HepG2 (cell line): Measurements from ENCODE around the gene CHAF1B. TPM values are rescaled to one million over a fixed set of nuclear protein-coding genes. Genes with fewer than 3 reads are reported as not detected.

Experiments used
- DMAP1 ChIP-seq: IDR thresholded peaks from 2 replicates; pipeline ENCODE4 v1.6.1; 2016
- ZNF510 ChIP-seq: sonication (generic); formaldehyde crosslinking; IDR thresholded peaks from 2 replicates; pipeline ENCODE4 v1.4.0; 2020; ENCODE audit warnings: low read depth, mild to moderate bottlenecking, missing genetic modification reagents
- ZNF780A ChIP-seq: sonication (generic); formaldehyde crosslinking; IDR thresholded peaks from 2 replicates; pipeline ENCODE4 v1.8.0; 2022; ENCODE audit warnings: mild to moderate bottlenecking, missing genetic modification reagents, moderate library complexity
- polyA plus RNA-seq, 8 experiments: library from polyadenylated mRNA; depleted of rRNA in 3 of 8; stranded (reverse) in 7 of 8; unstranded in 1 of 8; fragments of >200 nt; fragmentation: Illumina TruSeq in 4 of 8; extraction: Trizol in 4 of 8; gene quantifications; 2 replicates each; pipeline versions ENCODE4 v1.2.1 to v1.2.3, GENCODE V29; 2011 to 2016; ENCODE audit warnings: low read depth in 4 of 8, missing spikeins in 1 of 8, mixed read lengths in 1 of 8; ENCODE audit not compliant: insufficient read depth in 1 of 8
- total RNA-seq, 5 experiments: library from RNA; depleted of rRNA; stranded (reverse); fragments of >200 nt; fragmentation: Illumina TruSeq; extraction: Trizol; gene quantifications; 2 replicates each; pipeline ENCODE4 v1.2.3, GENCODE V29; 2016; ENCODE audit warnings: low read depth in 1 of 5
- TF ChIP-seq, protein P1 (sequence below): IDR thresholded peaks from 2 replicates; pipeline ENCODE4 v1.6.1; 2016; ENCODE audit warnings: missing compliant biosample characterization, missing genetic modification reagents, borderline replicate concordance
- TF ChIP-seq, protein P2 (sequence below): sonication (generic); formaldehyde crosslinking; IDR thresholded peaks from 2 replicates; pipeline ENCODE4 v1.5.0; 2020; ENCODE audit warnings: mild to moderate bottlenecking, missing genetic modification reagents, moderate library complexity
- TF ChIP-seq, protein P3 (sequence below), 2 experiments: IDR thresholded peaks; 2 replicates each; pipeline ENCODE4 v1.6.1; 2011 to 2012; ENCODE audit warnings: low read length in 2 of 2, borderline replicate concordance in 1 of 2, low read depth in 1 of 2, mild to moderate bottlenecking in 1 of 2, moderate library complexity in 1 of 2
- TF ChIP-seq, protein P4 (sequence below): sonication (generic); formaldehyde crosslinking; IDR thresholded peaks from 2 replicates; pipeline ENCODE4 v1.5.0; 2020; ENCODE audit warnings: mild to moderate bottlenecking, missing genetic modification reagents, borderline replicate concordance
- TF ChIP-seq, protein P5 (sequence below): sonication (generic); formaldehyde crosslinking; IDR thresholded peaks from 2 replicates; pipeline ENCODE4 v1.4.0; 2020; ENCODE audit warnings: missing genetic modification reagents, borderline replicate concordance
- TF ChIP-seq, protein P6 (sequence below), 2 experiments: sonication (generic) in 1 of 2; formaldehyde crosslinking in 1 of 2; IDR thresholded peaks; 2 replicates each; pipeline versions ENCODE4 v1.4.0 to v1.6.1; 2016 to 2020; ENCODE audit warnings: borderline replicate concordance in 1 of 2, low read depth in 1 of 2, mild to moderate bottlenecking in 1 of 2, missing genetic modification reagents in 1 of 2

Gene CHAF1B
- total and polyA plus RNA-seq, 2 of the 13 experiments (the other 11 are each of a cell fraction or from before 2014, with no cell fraction given), result 5.1 to 14.1 TPM

DNA sequence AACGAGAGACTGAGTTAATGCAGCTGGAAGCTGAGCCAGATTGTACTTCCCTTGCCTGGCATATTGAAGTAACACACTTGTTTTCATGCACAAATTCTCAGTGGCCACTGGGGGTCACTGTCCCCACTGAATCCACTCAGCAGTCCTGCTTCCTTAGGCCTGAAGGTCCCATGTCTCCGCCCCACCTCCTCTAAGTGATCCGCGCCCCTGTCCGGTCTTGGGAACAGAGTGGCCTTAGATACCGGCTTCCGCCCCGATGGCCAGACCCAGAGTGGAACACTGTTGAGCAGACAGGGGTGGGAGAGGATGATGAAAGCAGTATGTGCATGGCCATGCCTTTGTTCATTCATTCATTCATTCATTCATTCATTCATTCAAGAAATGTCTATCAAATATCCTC is 34.8 kb downstream of the CHAF1B start (continued):
- TF ChIP-seq, protein P1, sequence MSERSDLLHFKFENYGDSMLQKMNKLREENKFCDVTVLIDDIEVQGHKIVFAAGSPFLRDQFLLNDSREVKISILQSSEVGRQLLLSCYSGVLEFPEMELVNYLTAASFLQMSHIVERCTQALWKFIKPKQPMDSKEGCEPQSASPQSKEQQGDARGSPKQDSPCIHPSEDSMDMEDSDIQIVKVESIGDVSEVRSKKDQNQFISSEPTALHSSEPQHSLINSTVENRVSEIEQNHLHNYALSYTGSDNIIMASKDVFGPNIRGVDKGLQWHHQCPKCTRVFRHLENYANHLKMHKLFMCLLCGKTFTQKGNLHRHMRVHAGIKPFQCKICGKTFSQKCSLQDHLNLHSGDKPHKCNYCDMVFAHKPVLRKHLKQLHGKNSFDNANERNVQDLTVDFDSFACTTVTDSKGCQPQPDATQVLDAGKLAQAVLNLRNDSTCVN, result no peak
- TF ChIP-seq, protein P2, sequence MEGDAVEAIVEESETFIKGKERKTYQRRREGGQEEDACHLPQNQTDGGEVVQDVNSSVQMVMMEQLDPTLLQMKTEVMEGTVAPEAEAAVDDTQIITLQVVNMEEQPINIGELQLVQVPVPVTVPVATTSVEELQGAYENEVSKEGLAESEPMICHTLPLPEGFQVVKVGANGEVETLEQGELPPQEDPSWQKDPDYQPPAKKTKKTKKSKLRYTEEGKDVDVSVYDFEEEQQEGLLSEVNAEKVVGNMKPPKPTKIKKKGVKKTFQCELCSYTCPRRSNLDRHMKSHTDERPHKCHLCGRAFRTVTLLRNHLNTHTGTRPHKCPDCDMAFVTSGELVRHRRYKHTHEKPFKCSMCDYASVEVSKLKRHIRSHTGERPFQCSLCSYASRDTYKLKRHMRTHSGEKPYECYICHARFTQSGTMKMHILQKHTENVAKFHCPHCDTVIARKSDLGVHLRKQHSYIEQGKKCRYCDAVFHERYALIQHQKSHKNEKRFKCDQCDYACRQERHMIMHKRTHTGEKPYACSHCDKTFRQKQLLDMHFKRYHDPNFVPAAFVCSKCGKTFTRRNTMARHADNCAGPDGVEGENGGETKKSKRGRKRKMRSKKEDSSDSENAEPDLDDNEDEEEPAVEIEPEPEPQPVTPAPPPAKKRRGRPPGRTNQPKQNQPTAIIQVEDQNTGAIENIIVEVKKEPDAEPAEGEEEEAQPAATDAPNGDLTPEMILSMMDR (CRISPR knock-in tag), result peak; percentile 93
- TF ChIP-seq ZNF780A, result no peak
- no peak for TF ChIP-seq ZNF510
- TF ChIP-seq, protein P3, sequence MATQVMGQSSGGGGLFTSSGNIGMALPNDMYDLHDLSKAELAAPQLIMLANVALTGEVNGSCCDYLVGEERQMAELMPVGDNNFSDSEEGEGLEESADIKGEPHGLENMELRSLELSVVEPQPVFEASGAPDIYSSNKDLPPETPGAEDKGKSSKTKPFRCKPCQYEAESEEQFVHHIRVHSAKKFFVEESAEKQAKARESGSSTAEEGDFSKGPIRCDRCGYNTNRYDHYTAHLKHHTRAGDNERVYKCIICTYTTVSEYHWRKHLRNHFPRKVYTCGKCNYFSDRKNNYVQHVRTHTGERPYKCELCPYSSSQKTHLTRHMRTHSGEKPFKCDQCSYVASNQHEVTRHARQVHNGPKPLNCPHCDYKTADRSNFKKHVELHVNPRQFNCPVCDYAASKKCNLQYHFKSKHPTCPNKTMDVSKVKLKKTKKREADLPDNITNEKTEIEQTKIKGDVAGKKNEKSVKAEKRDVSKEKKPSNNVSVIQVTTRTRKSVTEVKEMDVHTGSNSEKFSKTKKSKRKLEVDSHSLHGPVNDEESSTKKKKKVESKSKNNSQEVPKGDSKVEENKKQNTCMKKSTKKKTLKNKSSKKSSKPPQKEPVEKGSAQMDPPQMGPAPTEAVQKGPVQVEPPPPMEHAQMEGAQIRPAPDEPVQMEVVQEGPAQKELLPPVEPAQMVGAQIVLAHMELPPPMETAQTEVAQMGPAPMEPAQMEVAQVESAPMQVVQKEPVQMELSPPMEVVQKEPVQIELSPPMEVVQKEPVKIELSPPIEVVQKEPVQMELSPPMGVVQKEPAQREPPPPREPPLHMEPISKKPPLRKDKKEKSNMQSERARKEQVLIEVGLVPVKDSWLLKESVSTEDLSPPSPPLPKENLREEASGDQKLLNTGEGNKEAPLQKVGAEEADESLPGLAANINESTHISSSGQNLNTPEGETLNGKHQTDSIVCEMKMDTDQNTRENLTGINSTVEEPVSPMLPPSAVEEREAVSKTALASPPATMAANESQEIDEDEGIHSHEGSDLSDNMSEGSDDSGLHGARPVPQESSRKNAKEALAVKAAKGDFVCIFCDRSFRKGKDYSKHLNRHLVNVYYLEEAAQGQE (IDR thresholded peaks at IDR 0.05; ENCODE audit: borderline replicate concordance in 1 of 2, low read depth in 1 of 2, low read length in 2 of 2), result no peak
- TF ChIP-seq, protein P4, sequence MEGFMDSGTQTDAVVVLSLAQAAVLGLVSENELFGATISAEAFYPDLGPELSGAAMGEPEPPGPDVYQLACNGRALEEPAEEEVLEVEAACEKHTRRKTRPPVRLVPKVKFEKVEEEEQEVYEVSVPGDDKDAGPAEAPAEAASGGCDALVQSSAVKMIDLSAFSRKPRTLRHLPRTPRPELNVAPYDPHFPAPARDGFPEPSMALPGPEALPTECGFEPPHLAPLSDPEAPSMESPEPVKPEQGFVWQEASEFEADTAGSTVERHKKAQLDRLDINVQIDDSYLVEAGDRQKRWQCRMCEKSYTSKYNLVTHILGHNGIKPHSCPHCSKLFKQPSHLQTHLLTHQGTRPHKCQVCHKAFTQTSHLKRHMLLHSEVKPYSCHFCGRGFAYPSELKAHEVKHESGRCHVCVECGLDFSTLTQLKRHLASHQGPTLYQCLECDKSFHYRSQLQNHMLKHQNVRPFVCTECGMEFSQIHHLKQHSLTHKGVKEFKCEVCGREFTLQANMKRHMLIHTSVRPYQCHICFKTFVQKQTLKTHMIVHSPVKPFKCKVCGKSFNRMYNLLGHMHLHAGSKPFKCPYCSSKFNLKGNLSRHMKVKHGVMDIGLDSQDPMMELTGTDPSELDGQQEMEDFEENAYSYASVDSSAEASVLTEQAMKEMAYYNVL (CRISPR knock-in tag), result no peak
- TF ChIP-seq DMAP1, result no peak
- TF ChIP-seq, protein P5, sequence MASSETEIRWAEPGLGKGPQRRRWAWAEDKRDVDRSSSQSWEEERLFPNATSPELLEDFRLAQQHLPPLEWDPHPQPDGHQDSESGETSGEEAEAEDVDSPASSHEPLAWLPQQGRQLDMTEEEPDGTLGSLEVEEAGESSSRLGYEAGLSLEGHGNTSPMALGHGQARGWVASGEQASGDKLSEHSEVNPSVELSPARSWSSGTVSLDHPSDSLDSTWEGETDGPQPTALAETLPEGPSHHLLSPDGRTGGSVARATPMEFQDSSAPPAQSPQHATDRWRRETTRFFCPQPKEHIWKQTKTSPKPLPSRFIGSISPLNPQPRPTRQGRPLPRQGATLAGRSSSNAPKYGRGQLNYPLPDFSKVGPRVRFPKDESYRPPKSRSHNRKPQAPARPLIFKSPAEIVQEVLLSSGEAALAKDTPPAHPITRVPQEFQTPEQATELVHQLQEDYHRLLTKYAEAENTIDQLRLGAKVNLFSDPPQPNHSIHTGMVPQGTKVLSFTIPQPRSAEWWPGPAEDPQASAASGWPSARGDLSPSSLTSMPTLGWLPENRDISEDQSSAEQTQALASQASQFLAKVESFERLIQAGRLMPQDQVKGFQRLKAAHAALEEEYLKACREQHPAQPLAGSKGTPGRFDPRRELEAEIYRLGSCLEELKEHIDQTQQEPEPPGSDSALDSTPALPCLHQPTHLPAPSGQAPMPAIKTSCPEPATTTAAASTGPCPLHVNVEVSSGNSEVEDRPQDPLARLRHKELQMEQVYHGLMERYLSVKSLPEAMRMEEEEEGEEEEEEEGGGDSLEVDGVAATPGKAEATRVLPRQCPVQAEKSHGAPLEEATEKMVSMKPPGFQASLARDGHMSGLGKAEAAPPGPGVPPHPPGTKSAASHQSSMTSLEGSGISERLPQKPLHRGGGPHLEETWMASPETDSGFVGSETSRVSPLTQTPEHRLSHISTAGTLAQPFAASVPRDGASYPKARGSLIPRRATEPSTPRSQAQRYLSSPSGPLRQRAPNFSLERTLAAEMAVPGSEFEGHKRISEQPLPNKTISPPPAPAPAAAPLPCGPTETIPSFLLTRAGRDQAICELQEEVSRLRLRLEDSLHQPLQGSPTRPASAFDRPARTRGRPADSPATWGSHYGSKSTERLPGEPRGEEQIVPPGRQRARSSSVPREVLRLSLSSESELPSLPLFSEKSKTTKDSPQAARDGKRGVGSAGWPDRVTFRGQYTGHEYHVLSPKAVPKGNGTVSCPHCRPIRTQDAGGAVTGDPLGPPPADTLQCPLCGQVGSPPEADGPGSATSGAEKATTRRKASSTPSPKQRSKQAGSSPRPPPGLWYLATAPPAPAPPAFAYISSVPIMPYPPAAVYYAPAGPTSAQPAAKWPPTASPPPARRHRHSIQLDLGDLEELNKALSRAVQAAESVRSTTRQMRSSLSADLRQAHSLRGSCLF, result no peak
- TF ChIP-seq, protein P6, sequence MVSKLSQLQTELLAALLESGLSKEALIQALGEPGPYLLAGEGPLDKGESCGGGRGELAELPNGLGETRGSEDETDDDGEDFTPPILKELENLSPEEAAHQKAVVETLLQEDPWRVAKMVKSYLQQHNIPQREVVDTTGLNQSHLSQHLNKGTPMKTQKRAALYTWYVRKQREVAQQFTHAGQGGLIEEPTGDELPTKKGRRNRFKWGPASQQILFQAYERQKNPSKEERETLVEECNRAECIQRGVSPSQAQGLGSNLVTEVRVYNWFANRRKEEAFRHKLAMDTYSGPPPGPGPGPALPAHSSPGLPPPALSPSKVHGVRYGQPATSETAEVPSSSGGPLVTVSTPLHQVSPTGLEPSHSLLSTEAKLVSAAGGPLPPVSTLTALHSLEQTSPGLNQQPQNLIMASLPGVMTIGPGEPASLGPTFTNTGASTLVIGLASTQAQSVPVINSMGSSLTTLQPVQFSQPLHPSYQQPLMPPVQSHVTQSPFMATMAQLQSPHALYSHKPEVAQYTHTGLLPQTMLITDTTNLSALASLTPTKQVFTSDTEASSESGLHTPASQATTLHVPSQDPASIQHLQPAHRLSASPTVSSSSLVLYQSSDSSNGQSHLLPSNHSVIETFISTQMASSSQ (IDR thresholded peaks at IDR 0.05; ENCODE audit: low read depth), result no peak
- TF ChIP-seq, protein P6 (CRISPR knock-in tag; IDR thresholded peaks at IDR 0.05; ENCODE audit: borderline replicate concordance), result no peak
